Mucosa of stomach (tissue), 1 donor: ENCODE results near the gene TRIM24.
"Not testable (repeated sequence)": the region's sequence is repeated elsewhere in the genome, so short reads cannot be mapped to it uniquely, and the experiment has no call there.

ENCODE experiments used
- H3K27me3 ChIP-seq: one replicate; pipeline ENCODE4 v1.7.0; 2013; ENCODE audit warnings: mild to moderate bottlenecking, low read length; ENCODE audit not compliant: control insufficient read depth, insufficient read depth
- H3K36me3 ChIP-seq: one replicate; pipeline ENCODE4 v1.7.0; 2013; ENCODE audit warnings: low read length; ENCODE audit not compliant: control insufficient read depth, insufficient read depth
- H3K4me1 ChIP-seq: one replicate; pipeline ENCODE4 v1.7.0; 2013; ENCODE audit warnings: mild to moderate bottlenecking, low read length; ENCODE audit not compliant: control insufficient read depth, insufficient read depth
- H3K4me3 ChIP-seq: one replicate; pipeline ENCODE4 v1.7.0; 2013; ENCODE audit warnings: low read length
- H3K9ac ChIP-seq: one replicate; pipeline ENCODE4 v1.7.0; 2013; ENCODE audit warnings: mild to moderate bottlenecking, low read length, moderate library complexity
- H3K9me3 ChIP-seq: one replicate; pipeline ENCODE4 v1.7.0; 2013; ENCODE audit warnings: mild to moderate bottlenecking, low read length, moderate library complexity; ENCODE audit not compliant: control insufficient read depth
- donor health status: Pancreatic carcinoma.

The TRIM24 gene

GRCh38 chr7:138524259-138524658 lies 64.2 kb downstream of the TRIM24 start:
- H3K9me3 ChIP-seq, result peaks cover 10% of the 10 kb centered on the region
- peaks cover 6% of the 10 kb centered on the region for H3K36me3 ChIP-seq
- H3K27me3 ChIP-seq, result no peaks in the 10 kb centered on the region
- H3K4me3 ChIP-seq, result no peak overlapping the region
- no peak overlapping the region for H3K9ac ChIP-seq
- H3K4me1 ChIP-seq, result no peaks in the 10 kb centered on the region

GRCh38 chr7:138525757-138526156 lies 65.7 kb downstream of the TRIM24 start:
- Histone ChIP-seq H3K4me3 (no peak overlapping the region), H3K9ac (no peak overlapping the region), H3K27me3 (no peaks in the 10 kb centered on the region), H3K4me1 (no peaks in the 10 kb centered on the region), H3K36me3 (no peaks in the 10 kb centered on the region), H3K9me3 (peaks cover 10% of the 10 kb centered on the region)

GRCh38 chr7:138527746-138528223 lies 67.7 kb downstream of the TRIM24 start:
- Histone ChIP-seq H3K27me3 (no peaks in the 10 kb centered on the region), H3K9ac (no peak overlapping the region), H3K36me3 (no peaks in the 10 kb centered on the region), H3K4me3 (no peak overlapping the region), H3K9me3 (peaks cover 10% of the 10 kb centered on the region), H3K4me1 (no peaks in the 10 kb centered on the region)

- not testable (repeated sequence) for H3K4me3 ChIP-seq, H3K4me1 ChIP-seq, H3K36me3 ChIP-seq, H3K9ac ChIP-seq, H3K27me3 ChIP-seq, H3K9me3 ChIP-seq
Measured at GRCh38 chr7:138536833-138537232, 76.8 kb downstream of the TRIM24 start.

GRCh38 chr7:138538518-138538917 lies 78.5 kb downstream of the TRIM24 start:
- H3K4me1 ChIP-seq, result no peaks in the 10 kb centered on the region
- no peak overlapping the region for H3K9ac ChIP-seq
- H3K4me3 ChIP-seq, result no peak overlapping the region
- peaks cover 5% of the 10 kb centered on the region for H3K36me3 ChIP-seq
- no peaks in the 10 kb centered on the region for H3K9me3 ChIP-seq
- H3K27me3 ChIP-seq, result no peaks in the 10 kb centered on the region

GRCh38 chr7:138538997-138539644 lies 79.1 kb downstream of the TRIM24 start:
- H3K9ac ChIP-seq, result no peak overlapping the region
- H3K4me3 ChIP-seq, result no peak overlapping the region
- no peaks in the 10 kb centered on the region for H3K9me3 ChIP-seq
- no peaks in the 10 kb centered on the region for H3K4me1 ChIP-seq
- H3K36me3 ChIP-seq, result peaks cover 5% of the 10 kb centered on the region
- H3K27me3 ChIP-seq, result no peaks in the 10 kb centered on the region

- no peak overlapping the region for H3K9ac ChIP-seq
- H3K27me3 ChIP-seq, result no peaks in the 10 kb centered on the region
- no peaks in the 10 kb centered on the region for H3K4me1 ChIP-seq
- peaks cover 5% of the 10 kb centered on the region for H3K36me3 ChIP-seq
- H3K9me3 ChIP-seq, result no peaks in the 10 kb centered on the region
- no peak overlapping the region for H3K4me3 ChIP-seq
Measured at GRCh38 chr7:138542183-138542582, 82.1 kb downstream of the TRIM24 start.

GRCh38 chr7:138543739-138544138 lies 83.7 kb downstream of the TRIM24 start:
- Histone ChIP-seq H3K9ac (no peak overlapping the region), H3K9me3 (no peaks in the 10 kb centered on the region), H3K4me1 (no peaks in the 10 kb centered on the region), H3K4me3 (no peak overlapping the region), H3K27me3 (no peaks in the 10 kb centered on the region), H3K36me3 (peaks cover 5% of the 10 kb centered on the region)

- Histone ChIP-seq H3K4me1 (no peaks in the 10 kb centered on the region), H3K9ac (no peak overlapping the region), H3K27me3 (no peaks in the 10 kb centered on the region), H3K36me3 (no peaks in the 10 kb centered on the region), H3K9me3 (no peaks in the 10 kb centered on the region), H3K4me3 (no peak overlapping the region)
Measured at GRCh38 chr7:138545123-138545522, 85.1 kb downstream of the TRIM24 start.

GRCh38 chr7:138546064-138546619 lies 86.1 kb downstream of the TRIM24 start:
- H3K36me3 ChIP-seq, result no peaks in the 10 kb centered on the region
- no peak overlapping the region for H3K9ac ChIP-seq

GRCh38 chr7:138546829-138547228 lies 86.8 kb downstream of the TRIM24 start:
- Histone ChIP-seq H3K27me3 (no peaks in the 10 kb centered on the region), H3K4me1 (no peaks in the 10 kb centered on the region), H3K9ac (no peak overlapping the region), H3K4me3 (no peak overlapping the region), H3K9me3 (no peaks in the 10 kb centered on the region), H3K36me3 (no peaks in the 10 kb centered on the region)

More at GRCh38 chr7:138546064-138546619, 86.1 kb downstream of the TRIM24 start:
- no peaks in the 10 kb centered on the region for H3K9me3 ChIP-seq
- H3K27me3 ChIP-seq, result no peaks in the 10 kb centered on the region
- no peaks in the 10 kb centered on the region for H3K4me1 ChIP-seq
- H3K4me3 ChIP-seq, result no peak overlapping the region

- H3K27me3 ChIP-seq, result no peaks in the 10 kb centered on the region
- H3K9ac ChIP-seq, result no peak overlapping the region
- H3K4me3 ChIP-seq, result no peak overlapping the region
- H3K4me1 ChIP-seq, result no peaks in the 10 kb centered on the region
- no peaks in the 10 kb centered on the region for H3K9me3 ChIP-seq
- H3K36me3 ChIP-seq, result no peaks in the 10 kb centered on the region
Measured at GRCh38 chr7:138549082-138549481, 89.0 kb downstream of the TRIM24 start.
